Testis (tissue), 2 donors: Measurements from ENCODE around the gene WDR46.

Experiments used
- CTCF ChIP-seq, 3 experiments: fragments of 450-650 bp in 2 of 3; fragments of 200-600 bp in 1 of 3; sonication (generic) in 1 of 3; IDR thresholded peaks; one replicate each; pipeline ENCODE4 v1.5.1; 2016 to 2019; ENCODE audit warnings: antibody characterized with exemption in 3 of 3, mild to moderate bottlenecking in 2 of 3, moderate library complexity in 1 of 3
- POLR2A ChIP-seq: fragments of 450-650 bp; IDR thresholded peaks from one replicate; pipeline ENCODE4 v1.6.1; 2017; ENCODE audit warnings: antibody characterized with exemption, mild to moderate bottlenecking, moderate library complexity

GRCh38 chr6:33315793-33316602 is 27.0 kb upstream of the WDR46 start:
- no peak for TF ChIP-seq POLR2A
- TF ChIP-seq CTCF (IDR thresholded peaks at IDR 0.05) = no peak
